ENCODE measurements around the gene TENM4. TPM values are rescaled to one million over a fixed set of nuclear protein-coding genes. Genes with fewer than 3 reads are reported as not detected.

TENM4 gene
- total RNA-seq, 2 experiments from 2014 or later, result not detected

DNA sequence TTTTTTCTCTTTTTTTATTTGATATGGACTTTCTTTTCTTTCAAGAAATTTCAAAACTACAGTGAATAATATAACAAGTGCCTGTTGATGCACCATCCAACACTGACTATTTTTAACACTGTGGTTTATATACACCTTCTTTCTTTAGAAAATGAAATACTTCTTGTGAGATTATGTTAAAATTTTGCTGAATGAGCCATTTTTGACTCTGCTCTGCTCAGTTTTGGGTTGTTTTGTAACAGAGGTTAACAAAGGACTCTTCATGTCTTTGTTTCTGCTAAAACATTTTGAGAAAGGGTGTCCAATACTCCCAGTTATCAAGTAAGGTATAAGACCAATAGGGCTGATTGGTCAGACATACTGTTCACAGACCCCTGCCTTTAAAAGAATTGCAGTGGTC is 44.0 kb upstream of the TENM4 start:
- no peak overlapping the region for H3K4me3 Mint-ChIP-seq
- DNase-seq (no peak), ATAC-seq (no peak)
- ChIA-PET POLR2A (no interaction called here), CTCF (no interaction called here)
- no peaks in the 10 kb centered on the region for H3K9me3 Mint-ChIP-seq
- no peak overlapping the region for H3K27ac Mint-ChIP-seq
- H3K27me3 Mint-ChIP-seq, result no peaks in the 10 kb centered on the region
- H3K36me3 Mint-ChIP-seq (ENCODE audit: low read depth), result no peaks in the 10 kb centered on the region
- TF ChIP-seq, protein P1, sequence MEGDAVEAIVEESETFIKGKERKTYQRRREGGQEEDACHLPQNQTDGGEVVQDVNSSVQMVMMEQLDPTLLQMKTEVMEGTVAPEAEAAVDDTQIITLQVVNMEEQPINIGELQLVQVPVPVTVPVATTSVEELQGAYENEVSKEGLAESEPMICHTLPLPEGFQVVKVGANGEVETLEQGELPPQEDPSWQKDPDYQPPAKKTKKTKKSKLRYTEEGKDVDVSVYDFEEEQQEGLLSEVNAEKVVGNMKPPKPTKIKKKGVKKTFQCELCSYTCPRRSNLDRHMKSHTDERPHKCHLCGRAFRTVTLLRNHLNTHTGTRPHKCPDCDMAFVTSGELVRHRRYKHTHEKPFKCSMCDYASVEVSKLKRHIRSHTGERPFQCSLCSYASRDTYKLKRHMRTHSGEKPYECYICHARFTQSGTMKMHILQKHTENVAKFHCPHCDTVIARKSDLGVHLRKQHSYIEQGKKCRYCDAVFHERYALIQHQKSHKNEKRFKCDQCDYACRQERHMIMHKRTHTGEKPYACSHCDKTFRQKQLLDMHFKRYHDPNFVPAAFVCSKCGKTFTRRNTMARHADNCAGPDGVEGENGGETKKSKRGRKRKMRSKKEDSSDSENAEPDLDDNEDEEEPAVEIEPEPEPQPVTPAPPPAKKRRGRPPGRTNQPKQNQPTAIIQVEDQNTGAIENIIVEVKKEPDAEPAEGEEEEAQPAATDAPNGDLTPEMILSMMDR (IDR thresholded peaks at IDR 0.05), result no peak
- intact Hi-C loops (cut with micrococcal nuclease), result no loop called here
- no peaks in the 10 kb centered on the region for H3K4me1 Mint-ChIP-seq (ENCODE audit: low read depth)

DNA sequence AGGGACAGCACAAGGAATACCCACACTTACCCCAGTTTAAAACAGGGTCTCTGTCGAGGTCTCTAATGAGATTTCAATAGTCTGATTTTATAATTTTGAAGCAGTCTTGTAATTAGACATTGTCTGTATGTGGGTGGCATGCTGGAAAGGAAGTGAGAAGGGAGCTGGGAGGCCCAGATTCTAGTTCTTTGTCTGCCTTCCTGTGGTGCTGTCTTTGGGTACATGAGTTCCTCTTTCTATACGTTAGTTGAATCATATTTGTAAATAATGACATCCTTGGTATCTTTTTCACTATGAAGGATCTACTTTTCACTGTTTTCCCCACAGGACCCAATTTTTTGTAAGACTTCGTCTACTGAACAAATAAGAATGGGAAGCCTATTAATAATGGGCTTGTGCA is 42.0 kb upstream of the TENM4 start:
- no peak for DNase-seq
- POLR2A ChIA-PET, result no interaction called here
- intact Hi-C loops (cut with micrococcal nuclease), result no loop called here
- ATAC-seq, result no peak
- Mint-ChIP-seq H3K27me3 (no peaks in the 10 kb centered on the region), H3K36me3 (ENCODE audit: low read depth) (no peaks in the 10 kb centered on the region), H3K9me3 (no peaks in the 10 kb centered on the region), H3K4me3 (no peak overlapping the region), H3K4me1 (ENCODE audit: low read depth) (no peaks in the 10 kb centered on the region), H3K27ac (no peak overlapping the region)
- CTCF ChIA-PET, result interaction anchor here (1.5 to 1.6 kb wide), 2 partner anchors 10 to 12 kb away, joined by 3 to 6 read pairs; no protein-coding TSS in a partner anchor
- TF ChIP-seq, protein P1 (IDR thresholded peaks at IDR 0.05), result no peak

DNA sequence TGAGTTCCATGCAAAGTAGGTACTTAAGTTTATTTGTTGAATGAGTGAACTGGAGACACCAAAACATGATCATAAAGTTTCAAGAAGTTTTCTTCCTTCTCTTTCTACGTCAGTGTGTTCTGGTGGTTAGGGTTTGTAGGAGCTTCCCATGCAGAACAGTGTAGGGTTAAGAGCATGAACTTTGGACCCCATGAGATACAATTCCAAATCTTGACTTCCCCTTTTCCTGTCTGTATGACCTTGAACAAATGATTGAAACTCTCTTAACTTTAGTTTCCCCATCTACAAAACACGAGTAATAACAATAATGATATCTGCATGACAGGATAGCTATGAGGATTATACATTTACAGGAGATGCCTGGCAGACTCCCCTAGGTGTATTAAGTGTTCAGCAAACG is 41.0 kb upstream of the TENM4 start:
- no peak for DNase-seq
- POLR2A ChIA-PET, result no interaction called here
- H3K9me3 Mint-ChIP-seq, result no peaks in the 10 kb centered on the region
- no peaks in the 10 kb centered on the region for H3K27me3 Mint-ChIP-seq
- TF ChIP-seq, protein P1 (IDR thresholded peaks at IDR 0.05), result no peak
- H3K27ac Mint-ChIP-seq, result no peak overlapping the region
- H3K4me1 Mint-ChIP-seq (ENCODE audit: low read depth), result no peaks in the 10 kb centered on the region
- no peaks in the 10 kb centered on the region for H3K36me3 Mint-ChIP-seq (ENCODE audit: low read depth)
- ATAC-seq, result no peak
- intact Hi-C loops (cut with micrococcal nuclease), result no loop called here
- no peak overlapping the region for H3K4me3 Mint-ChIP-seq
- CTCF ChIA-PET, result interaction anchor here (1.6 kb wide), 1 partner anchor 13 kb away, joined by 6 read pairs; no protein-coding TSS in a partner anchor

DNA sequence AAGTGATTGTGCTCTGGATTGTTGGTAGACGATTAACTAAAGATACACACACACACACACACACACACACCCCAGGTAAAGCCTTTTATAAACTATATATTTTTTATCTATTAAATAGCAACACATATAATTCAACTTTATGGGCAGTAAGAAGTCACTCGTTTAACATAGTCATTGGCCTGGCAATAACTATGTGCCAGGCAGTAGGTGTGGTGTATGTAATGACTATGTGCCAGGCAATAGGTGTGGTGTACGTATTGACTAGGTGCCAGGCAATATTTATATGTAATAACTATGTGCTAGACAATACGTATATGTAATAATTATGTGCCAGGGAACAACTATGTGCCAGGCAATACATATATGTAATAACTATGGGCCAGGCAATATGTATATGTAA is 40.0 kb upstream of the TENM4 start:
- no peaks in the 10 kb centered on the region for H3K4me1 Mint-ChIP-seq (ENCODE audit: low read depth)
- H3K27ac Mint-ChIP-seq, result no peak overlapping the region
- ChIA-PET CTCF (interaction anchor here (0.6 kb wide), 1 partner anchor 45 kb away, joined by 3 read pairs; no protein-coding TSS in a partner anchor), POLR2A (no interaction called here)
- DNase-seq (no peak), ATAC-seq (no peak)
- H3K27me3 Mint-ChIP-seq, result no peaks in the 10 kb centered on the region
- peaks cover 2% of the 10 kb centered on the region for H3K9me3 Mint-ChIP-seq
- no peaks in the 10 kb centered on the region for H3K36me3 Mint-ChIP-seq (ENCODE audit: low read depth)
- H3K4me3 Mint-ChIP-seq, result no peak overlapping the region
- TF ChIP-seq, protein P1 (IDR thresholded peaks at IDR 0.05), result no peak
- intact Hi-C loops (cut with micrococcal nuclease), result no loop called here

DNA sequence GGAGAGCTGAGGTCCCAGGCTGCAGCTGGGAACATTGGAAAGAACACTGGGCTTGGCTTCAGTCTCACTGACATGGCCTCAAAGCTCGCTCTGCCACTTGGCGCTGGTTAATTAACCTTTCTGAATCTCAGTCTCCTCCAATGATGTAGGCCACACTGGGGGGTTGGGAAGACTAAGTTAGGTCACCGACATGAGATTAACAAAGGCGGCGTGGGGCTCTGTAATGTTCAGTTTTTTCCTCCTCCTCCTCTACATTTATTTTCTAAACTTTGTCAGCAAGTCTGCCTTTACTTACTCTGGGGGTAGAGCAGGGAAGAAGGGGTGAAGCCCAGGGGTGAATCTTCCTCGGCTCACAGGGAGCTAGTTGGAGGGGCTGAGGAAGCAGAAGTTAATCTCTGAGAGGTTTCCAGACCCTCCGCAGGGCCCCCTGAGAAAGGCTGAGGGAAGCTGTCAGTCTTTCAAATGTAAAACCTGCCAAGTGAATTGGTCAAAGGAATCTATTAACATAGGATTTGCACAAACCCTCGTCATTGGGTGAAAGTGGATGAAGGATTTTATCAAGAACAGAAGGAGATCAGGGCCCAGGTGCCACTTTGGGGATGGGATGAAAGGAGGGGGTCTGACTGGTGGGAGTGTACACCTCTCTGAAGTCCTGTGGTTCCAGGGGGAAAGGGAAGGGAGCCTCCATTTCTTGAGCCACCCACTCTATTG is 32.1 kb upstream of the TENM4 start:
- ChIA-PET CTCF (interaction anchor here (0.8 kb wide), 1 partner anchor 168 kb away, joined by 3 read pairs; no protein-coding TSS in a partner anchor), POLR2A (no interaction called here)
- ATAC-seq (no peak), DNase-seq (no peak)
- Mint-ChIP-seq H3K9me3 (peaks cover 2% of the 10 kb centered on the region), H3K4me3 (no peak overlapping the region), H3K4me1 (ENCODE audit: low read depth) (no peaks in the 10 kb centered on the region), H3K27me3 (peaks cover 2% of the 10 kb centered on the region), H3K36me3 (ENCODE audit: low read depth) (no peaks in the 10 kb centered on the region), H3K27ac (no peak overlapping the region)
- intact Hi-C loops (cut with micrococcal nuclease), result no loop called here
- TF ChIP-seq, protein P1 (IDR thresholded peaks at IDR 0.05), result no peak

All from activated CD8-positive, alpha-beta T cell treated with anti-CD3 and anti-CD28 coated beads for 36 hours (primary cell).